Mononuclear cell (primary cell): ENCODE measurements around the gene ARL15. TPM values are rescaled to one million over a fixed set of nuclear protein-coding genes. Genes with fewer than 3 reads are reported as not detected.
"Not testable (repeated sequence)": the region's sequence is repeated elsewhere in the genome, so short reads cannot be mapped to it uniquely, and the experiment has no call there.

Experiments
- H3K27me3 ChIP-seq: 2 replicates; pipeline ENCODE4 v1.6.0; 2011; ENCODE audit warnings: low read length, control low read depth; ENCODE audit not compliant: insufficient read depth
- H3K4me1 ChIP-seq: 2 replicates; pipeline ENCODE4 v1.5.1; 2011; ENCODE audit warnings: mild to moderate bottlenecking, low read length, control low read depth; ENCODE audit not compliant: insufficient read depth
- H3K4me3 ChIP-seq: 2 replicates; pipeline ENCODE4 v1.5.1; 2011; ENCODE audit warnings: mild to moderate bottlenecking, low read length, moderate library complexity
- H3K9me3 ChIP-seq: 2 replicates; pipeline ENCODE4 v1.5.1; 2011; ENCODE audit warnings: low read depth, mild to moderate bottlenecking, control low read depth, low read length
- total RNA-seq: library from RNA; depleted of rRNA; stranded (reverse); fragments of >200 nt; gene quantifications from one replicate; pipeline ENCODE4 v1.2.3, GENCODE V29; 2012

ARL15 gene
- total RNA-seq, 1 donor: 30.3 TPM

GRCh38 chr5:54083851-54084250, 226.5 kb downstream of the ARL15 start:
- Histone ChIP-seq H3K4me3 (no peak overlapping the region), H3K27me3 (no peaks in the 10 kb centered on the region), H3K4me1 (peaks cover 3% of the 10 kb centered on the region), H3K9me3 (no peaks in the 10 kb centered on the region)

GRCh38 chr5:54083245-54083644, 227.1 kb downstream of the ARL15 start:
- Histone ChIP-seq H3K9me3 (no peaks in the 10 kb centered on the region), H3K4me3 (no peak overlapping the region), H3K4me1 (peaks cover 3% of the 10 kb centered on the region), H3K27me3 (no peaks in the 10 kb centered on the region)

GRCh38 chr5:54081415-54081814, 229.0 kb downstream of the ARL15 start:
- Histone ChIP-seq H3K9me3 (no peaks in the 10 kb centered on the region), H3K4me1 (peaks cover 3% of the 10 kb centered on the region), H3K4me3 (no peak overlapping the region), H3K27me3 (no peaks in the 10 kb centered on the region)

GRCh38 chr5:54080831-54081230, 229.5 kb downstream of the ARL15 start:
- Histone ChIP-seq H3K4me1 (peaks cover 3% of the 10 kb centered on the region), H3K9me3 (no peaks in the 10 kb centered on the region), H3K4me3 (no peak overlapping the region), H3K27me3 (no peaks in the 10 kb centered on the region)

GRCh38 chr5:54073735-54074134, 236.6 kb downstream of the ARL15 start:
- Histone ChIP-seq H3K4me1 (no peaks in the 10 kb centered on the region), H3K27me3 (no peaks in the 10 kb centered on the region), H3K9me3 (no peaks in the 10 kb centered on the region), H3K4me3 (no peak overlapping the region)

- Histone ChIP-seq H3K4me3 (no peak overlapping the region), H3K9me3 (no peaks in the 10 kb centered on the region), H3K27me3 (no peaks in the 10 kb centered on the region), H3K4me1 (no peaks in the 10 kb centered on the region)
These were observed 237.2 kb downstream of the ARL15 start for GRCh38 chr5:54073131-54073530.

GRCh38 chr5:54066433-54066832, 243.9 kb downstream of the ARL15 start:
- Histone ChIP-seq H3K27me3 (no peaks in the 10 kb centered on the region), H3K9me3 (no peaks in the 10 kb centered on the region), H3K4me1 (no peaks in the 10 kb centered on the region), H3K4me3 (no peak overlapping the region)

- Histone ChIP-seq H3K4me3 (no peak overlapping the region), H3K4me1 (no peaks in the 10 kb centered on the region)
These were observed 246.6 kb downstream of the ARL15 start for GRCh38 chr5:54063817-54064216.

GRCh38 chr5:54062958-54063357, 247.4 kb downstream of the ARL15 start:
- Histone ChIP-seq H3K4me1 (no peaks in the 10 kb centered on the region), H3K4me3 (no peak overlapping the region), H3K27me3 (no peaks in the 10 kb centered on the region), H3K9me3 (no peaks in the 10 kb centered on the region)

More at GRCh38 chr5:54063817-54064216, 246.6 kb downstream of the ARL15 start:
- Histone ChIP-seq H3K9me3 (no peaks in the 10 kb centered on the region), H3K27me3 (no peaks in the 10 kb centered on the region)

- H3K27me3 ChIP-seq, H3K4me1 ChIP-seq, H3K4me3 ChIP-seq, H3K9me3 ChIP-seq: not testable (repeated sequence)
These were observed 249.5 kb downstream of the ARL15 start for GRCh38 chr5:54060919-54061318.

GRCh38 chr5:54049963-54050362, 260.4 kb downstream of the ARL15 start:
- no peaks in the 10 kb centered on the region for H3K9me3 ChIP-seq
- no peaks in the 10 kb centered on the region for H3K27me3 ChIP-seq

GRCh38 chr5:54049144-54049543, 261.2 kb downstream of the ARL15 start:
- no peaks in the 10 kb centered on the region for H3K9me3 ChIP-seq
- H3K4me3 ChIP-seq: no peak overlapping the region
- no peaks in the 10 kb centered on the region for H3K27me3 ChIP-seq
- H3K4me1 ChIP-seq: no peaks in the 10 kb centered on the region

More at GRCh38 chr5:54049963-54050362, 260.4 kb downstream of the ARL15 start:
- Histone ChIP-seq H3K4me3 (no peak overlapping the region), H3K4me1 (no peaks in the 10 kb centered on the region)

GRCh38 chr5:54045077-54045792, 265.1 kb downstream of the ARL15 start:
- no peaks in the 10 kb centered on the region for H3K27me3 ChIP-seq
- H3K4me1 ChIP-seq: no peaks in the 10 kb centered on the region
- no peak overlapping the region for H3K4me3 ChIP-seq
- no peaks in the 10 kb centered on the region for H3K9me3 ChIP-seq

GRCh38 chr5:54044276-54044675, 266.1 kb downstream of the ARL15 start:
- not testable (repeated sequence) for H3K27me3 ChIP-seq, H3K4me1 ChIP-seq, H3K4me3 ChIP-seq, H3K9me3 ChIP-seq

GRCh38 chr5:54040804-54041203, 269.6 kb downstream of the ARL15 start:
- Histone ChIP-seq H3K27me3 (no peaks in the 10 kb centered on the region), H3K4me3 (no peak overlapping the region), H3K9me3 (no peaks in the 10 kb centered on the region), H3K4me1 (no peaks in the 10 kb centered on the region)

GRCh38 chr5:54040018-54040417, 270.4 kb downstream of the ARL15 start:
- H3K9me3 ChIP-seq: no peaks in the 10 kb centered on the region
- H3K27me3 ChIP-seq: no peaks in the 10 kb centered on the region
- H3K4me3 ChIP-seq: no peak overlapping the region
- H3K4me1 ChIP-seq: no peaks in the 10 kb centered on the region
